Mesenchymal stem cell (in vitro differentiated cells and primary cell): ENCODE measurements around the gene CNTNAP1. TPM values are rescaled to one million over a fixed set of nuclear protein-coding genes. Genes with fewer than 3 reads are reported as not detected.

Experiments
- DNase-seq: peaks from one replicate; pipeline ENCODE4 v3.0.0-alpha.2; 2013
- H2AFZ ChIP-seq: one replicate; pipeline ENCODE4 v1.6.1; 2013; ENCODE audit warnings: low read depth, mild to moderate bottlenecking, control low read depth, inconsistent platforms, low read length, moderate library complexity
- H2AK5ac ChIP-seq: 2 replicates; pipeline ENCODE4 v1.6.1; 2013; ENCODE audit warnings: low read length, moderate library complexity, mild to moderate bottlenecking, inconsistent platforms; ENCODE audit not compliant: severe bottlenecking
- H2BK120ac ChIP-seq: one replicate; pipeline ENCODE4 v1.6.1; 2013; ENCODE audit warnings: low read depth, mild to moderate bottlenecking, inconsistent platforms, low read length, moderate library complexity
- H2BK12ac ChIP-seq, 2 experiments: one replicate each; pipeline ENCODE4 v1.6.1; 2013; ENCODE audit warnings: inconsistent platforms in 2 of 2, low read length in 2 of 2, mild to moderate bottlenecking in 2 of 2, moderate library complexity in 2 of 2, control low read depth in 1 of 2
- H2BK15ac ChIP-seq: one replicate; pipeline ENCODE4 v1.6.1; 2013; ENCODE audit warnings: mild to moderate bottlenecking, low read depth, inconsistent platforms; ENCODE audit not compliant: poor library complexity, severe bottlenecking
- H2BK5ac ChIP-seq: 2 replicates; pipeline ENCODE4 v1.6.1; 2013; ENCODE audit warnings: low read depth, mild to moderate bottlenecking, low read length, control low read depth, inconsistent platforms; ENCODE audit not compliant: poor library complexity, severe bottlenecking
- H3K14ac ChIP-seq, 2 experiments: one replicate each; pipeline ENCODE4 v1.6.1; 2013; ENCODE audit warnings: inconsistent platforms in 2 of 2, low read length in 2 of 2, control low read depth in 1 of 2, mild to moderate bottlenecking in 1 of 2, moderate library complexity in 1 of 2
- H3K18ac ChIP-seq, 2 experiments: one replicate each; pipeline ENCODE4 v1.6.1; 2013; ENCODE audit warnings: inconsistent platforms in 2 of 2, low read length in 2 of 2, control low read depth in 1 of 2, low read depth in 1 of 2, mild to moderate bottlenecking in 1 of 2
- H3K23ac ChIP-seq, 2 experiments: one replicate each; pipeline ENCODE4 v1.6.1; 2013; ENCODE audit warnings: inconsistent platforms in 2 of 2, low read length in 2 of 2, mild to moderate bottlenecking in 2 of 2, moderate library complexity in 2 of 2, control low read depth in 1 of 2
- H3K27ac ChIP-seq: 2 replicates; pipeline ENCODE4 v1.5.1; 2013; ENCODE audit warnings: mild to moderate bottlenecking, moderate library complexity, low read length, control low read depth, inconsistent platforms; ENCODE audit not compliant: poor library complexity, severe bottlenecking
- H3K27me3 ChIP-seq, 2 experiments: 2 replicates each; pipeline versions ENCODE4 v1.6.1 to v1.7.0; 2013; ENCODE audit warnings: low read length in 2 of 2, mild to moderate bottlenecking in 2 of 2, moderate library complexity in 2 of 2, control low read depth in 1 of 2, inconsistent platforms in 1 of 2; ENCODE audit not compliant: control insufficient read depth in 1 of 2, insufficient read depth in 1 of 2
- H3K36me3 ChIP-seq, 2 experiments: 2 replicates each; pipeline versions ENCODE4 v1.6.1 to v1.7.0; 2013; ENCODE audit warnings: low read length in 2 of 2, control low read depth in 1 of 2, inconsistent platforms in 1 of 2, low read depth in 1 of 2, mild to moderate bottlenecking in 1 of 2; ENCODE audit not compliant: insufficient read depth in 2 of 2, control insufficient read depth in 1 of 2
- H3K4ac ChIP-seq, 2 experiments: one replicate each; pipeline ENCODE4 v1.6.1; 2013; ENCODE audit warnings: inconsistent platforms in 2 of 2, low read length in 2 of 2, mild to moderate bottlenecking in 2 of 2, moderate library complexity in 2 of 2, control low read depth in 1 of 2, low read depth in 1 of 2
- H3K4me1 ChIP-seq: 2 replicates; pipeline ENCODE4 v1.6.1; 2013; ENCODE audit warnings: low read depth, low read length, control low read depth; ENCODE audit not compliant: control insufficient read depth, insufficient read depth
- H3K4me2 ChIP-seq: 2 replicates; pipeline ENCODE4 v1.6.1; 2013; ENCODE audit warnings: low read length, mild to moderate bottlenecking, inconsistent platforms; ENCODE audit not compliant: poor library complexity, severe bottlenecking
- H3K4me3 ChIP-seq, 2 experiments: 2 replicates each; pipeline versions ENCODE4 v1.5.1 to v1.7.0; 2013; ENCODE audit warnings: low read length in 2 of 2, mild to moderate bottlenecking in 2 of 2, control low read depth in 1 of 2, low read depth in 1 of 2; ENCODE audit not compliant: insufficient read depth in 1 of 2
- H3K79me1 ChIP-seq: replicated peaks from 2 replicates; pipeline ENCODE4 v1.6.1; 2013; ENCODE audit warnings: mild to moderate bottlenecking, control low read depth, low read length, inconsistent platforms; ENCODE audit not compliant: poor library complexity, severe bottlenecking
- H3K9ac ChIP-seq: 2 replicates; pipeline ENCODE4 v1.7.0; 2013; ENCODE audit warnings: mild to moderate bottlenecking, low read length, moderate library complexity
- H3K9me3 ChIP-seq: 2 replicates; pipeline ENCODE4 v1.7.0; 2013; ENCODE audit warnings: mild to moderate bottlenecking, low read length; ENCODE audit not compliant: control insufficient read depth
- H4K8ac ChIP-seq: one replicate; pipeline ENCODE4 v1.6.1; 2013; ENCODE audit warnings: inconsistent platforms, mild to moderate bottlenecking, low read length, moderate library complexity
- H4K91ac ChIP-seq: one replicate; pipeline ENCODE4 v1.6.1; 2013; ENCODE audit warnings: mild to moderate bottlenecking, low read length, inconsistent platforms
- WGBS: methylation state at CpG from one replicate; pipeline ENCODE4 v1.1.7; 2013; ENCODE audit warnings: mixed read lengths; 5-methylcytosine and 5-hydroxymethylcytosine counted together
- polyA plus RNA-seq, 2 experiments: library from polyadenylated mRNA; stranded (reverse); fragments of 200-250 nt; gene quantifications; one replicate each; pipeline ENCODE4 v1.2.3, GENCODE V29; 2013

The CNTNAP1 gene
- polyA plus RNA-seq (2013, experiment 1 of 2), result 16.0 TPM
- polyA plus RNA-seq (2013, experiment 2 of 2), result 14.6 TPM

- H3K4me3 ChIP-seq, result peak within 1 kb of the TSS; percentile 70 to 89
- peak within 1 kb of the TSS; percentile 67 for H2BK15ac ChIP-seq
- H3K14ac ChIP-seq, result peak within 1 kb of the TSS in 1 of 2 experiments; percentile 30
- peak within 1 kb of the TSS; percentile 85 for H3K4me2 ChIP-seq
- peaks cover 33% of the 10 kb centered on the region for H3K4me1 ChIP-seq
- peak within 1 kb of the TSS in 1 of 2 experiments; percentile 60 for H3K23ac ChIP-seq
- no peak within 1 kb of the TSS for H2BK5ac ChIP-seq
- DNase-seq, result peak; percentile 92
- peaks cover 23 to 24% of the 10 kb centered on the region in 2 experiments for H3K36me3 ChIP-seq
- peaks cover 13% of the 10 kb centered on the region for H3K79me1 ChIP-seq
- peak within 1 kb of the TSS; percentile 42 for H2BK120ac ChIP-seq
- peak within 1 kb of the TSS; percentile 18 for H2AK5ac ChIP-seq
- peak within 1 kb of the TSS; percentile 38 to 75 for H3K4ac ChIP-seq
- peak within 1 kb of the TSS; percentile 18 to 87 for H2BK12ac ChIP-seq
- peak within 1 kb of the TSS; percentile 29 for H4K8ac ChIP-seq
- H3K27me3 ChIP-seq, result no peaks in the 10 kb centered on the region
- peak within 1 kb of the TSS; percentile 73 for H2AFZ ChIP-seq
- WGBS, result 10% methylated on average over 22 of the region's 22 CpGs
- peak within 1 kb of the TSS; percentile 88 for H3K9ac ChIP-seq
- peak within 1 kb of the TSS; percentile 71 for H3K27ac ChIP-seq
- H4K91ac ChIP-seq, result peak within 1 kb of the TSS; percentile 80
- peak within 1 kb of the TSS; percentile 69 to 89 for H3K18ac ChIP-seq
- no peaks in the 10 kb centered on the region for H3K9me3 ChIP-seq
These were observed at the start of gene CNTNAP1 for GRCh38 chr17:42681976-42682721. TSS of gene CNTNAP1 (plus strand) at chr17:42682531. CDS start at chr17:42682830, 299 bp downstream.

GRCh38 chr17:42632949-42633444 is 49.3 kb upstream of the CNTNAP1 start:
- Histone ChIP-seq H2AK5ac (no peak overlapping the region), H3K27me3 (peaks cover 0 to 5% of the 10 kb centered on the region in 2 experiments), H3K9ac (no peak overlapping the region), H2BK120ac (no peak overlapping the region), H4K8ac (no peak overlapping the region), H2BK12ac (no peak overlapping the region), H3K14ac (no peak overlapping the region), H3K4me3 (no peak overlapping the region), H3K4ac (no peak overlapping the region), H3K36me3 (no peaks in the 10 kb centered on the region), H3K18ac (no peak overlapping the region), H3K4me2 (no peak overlapping the region), H3K9me3 (no peaks in the 10 kb centered on the region), H2AFZ (no peak overlapping the region), H3K27ac (no peak overlapping the region), H3K23ac (no peak overlapping the region), H3K79me1 (no peaks in the 10 kb centered on the region), H2BK15ac (no peak overlapping the region), H2BK5ac (peak overlapping the region; percentile 9), H4K91ac (no peak overlapping the region), H3K4me1 (no peaks in the 10 kb centered on the region)
- 92% methylated on average over 6 of the region's 9 CpGs for WGBS
- DNase-seq, result no peak

- no peak overlapping the region for H2BK5ac ChIP-seq
- H3K14ac ChIP-seq, result peak overlapping the region in 1 of 2 experiments; percentile 55
- H3K4ac ChIP-seq, result no peak overlapping the region
- no peak overlapping the region for H3K18ac ChIP-seq
- H3K9me3 ChIP-seq, result no peaks in the 10 kb centered on the region
- H3K23ac ChIP-seq, result no peak overlapping the region
- 80% methylated on average over 6 of the region's 7 CpGs for WGBS
- no peak overlapping the region for H2AK5ac ChIP-seq
- no peak overlapping the region for H4K91ac ChIP-seq
- no peak overlapping the region for H2BK12ac ChIP-seq
- no peak overlapping the region for H4K8ac ChIP-seq
- H2AFZ ChIP-seq, result no peak overlapping the region
- no peak for DNase-seq
- H2BK120ac ChIP-seq, result no peak overlapping the region
- no peaks in the 10 kb centered on the region for H3K4me1 ChIP-seq
- no peak overlapping the region for H2BK15ac ChIP-seq
- no peak overlapping the region for H3K9ac ChIP-seq
- no peaks in the 10 kb centered on the region for H3K36me3 ChIP-seq
- no peaks in the 10 kb centered on the region for H3K79me1 ChIP-seq
- H3K4me2 ChIP-seq, result no peak overlapping the region
- H3K27me3 ChIP-seq, result peaks cover 15 to 27% of the 10 kb centered on the region in 2 experiments
- H3K4me3 ChIP-seq, result no peak overlapping the region
- H3K27ac ChIP-seq, result no peak overlapping the region
These were observed 42.7 kb upstream of the CNTNAP1 start for GRCh38 chr17:42639525-42640113.

GRCh38 chr17:42640121-42640520 is 42.2 kb upstream of the CNTNAP1 start:
- Histone ChIP-seq H2BK120ac (no peak overlapping the region), H3K18ac (no peak overlapping the region), H3K36me3 (no peaks in the 10 kb centered on the region), H2AK5ac (no peak overlapping the region), H3K4ac (no peak overlapping the region), H3K9ac (no peak overlapping the region), H2BK15ac (no peak overlapping the region), H3K27me3 (peaks cover 15 to 27% of the 10 kb centered on the region in 2 experiments), H3K9me3 (no peaks in the 10 kb centered on the region), H2BK5ac (no peak overlapping the region), H3K27ac (no peak overlapping the region), H4K8ac (no peak overlapping the region), H3K14ac (no peak overlapping the region), H3K4me3 (no peak overlapping the region), H3K23ac (no peak overlapping the region), H3K4me2 (no peak overlapping the region), H2AFZ (no peak overlapping the region), H2BK12ac (no peak overlapping the region), H4K91ac (no peak overlapping the region), H3K4me1 (no peaks in the 10 kb centered on the region), H3K79me1 (no peaks in the 10 kb centered on the region)
- no peak for DNase-seq
- WGBS, result 91% methylated on average over 3 of the region's 4 CpGs
